PC-9 (cell line): ENCODE measurements around the gene RAB35.

Source experiments
- CTCF ChIP-seq: fragments of 200-600 bp; sonication (generic); conservative IDR thresholded peaks from 2 replicates; pipeline ENCODE4 v1.6.1; 2017; ENCODE audit warnings: mixed run types, antibody characterized with exemption, mild to moderate bottlenecking, moderate library complexity
- EZH2 ChIP-seq: fragments of 200-600 bp; sonication (generic); IDR thresholded peaks from 2 replicates; pipeline ENCODE4 v1.8.0; 2017; ENCODE audit warnings: antibody characterized with exemption, low read depth

GRCh38 chr12:120121766-120122293, 5.3 kb upstream of the RAB35 start:
- no peak for TF ChIP-seq CTCF
- no peak for TF ChIP-seq EZH2
